HepG2 (cell line): ENCODE data around the gene STX7. TPM values are rescaled to one million over a fixed set of nuclear protein-coding genes. Genes with fewer than 3 reads are reported as not detected.

Source experiments
- GFI1 ChIP-seq: sonication (generic); formaldehyde crosslinking; IDR thresholded peaks from 2 replicates; pipeline ENCODE4 v1.5.0; 2020; ENCODE audit warnings: missing genetic modification reagents, mild to moderate bottlenecking, borderline replicate concordance
- GLI4 ChIP-seq: sonication (generic); formaldehyde crosslinking; IDR thresholded peaks from 2 replicates; pipeline ENCODE4 v1.5.1; 2020; ENCODE audit warnings: missing genetic modification reagents, mild to moderate bottlenecking, moderate library complexity, borderline replicate concordance
- KLF13 ChIP-seq: sonication (generic); formaldehyde crosslinking; IDR thresholded peaks from 2 replicates; pipeline ENCODE4 v1.4.0; 2020; ENCODE audit warnings: mild to moderate bottlenecking, missing genetic modification reagents
- SALL1 ChIP-seq: sonication (generic); formaldehyde crosslinking; IDR thresholded peaks from 2 replicates; pipeline ENCODE4 v1.8.0; 2022; ENCODE audit warnings: mild to moderate bottlenecking, missing genetic modification reagents
- TBX2 ChIP-seq: sonication (generic); formaldehyde crosslinking; IDR thresholded peaks from 2 replicates; pipeline ENCODE4 v1.5.0; 2020; ENCODE audit warnings: missing genetic modification reagents, mild to moderate bottlenecking, borderline replicate concordance
- ZC3H4 ChIP-seq: sonication (generic); formaldehyde crosslinking; IDR thresholded peaks from 2 replicates; pipeline ENCODE4 v1.4.0; 2020; ENCODE audit warnings: missing genetic modification reagents, borderline replicate concordance
- ZFX ChIP-seq: sonication (generic); formaldehyde crosslinking; IDR thresholded peaks from 2 replicates; pipeline ENCODE4 v1.4.0; 2020; ENCODE audit warnings: mild to moderate bottlenecking, low read depth, missing genetic modification reagents, moderate library complexity
- ZNF12 ChIP-seq: sonication (generic); formaldehyde crosslinking; IDR thresholded peaks from 2 replicates; pipeline ENCODE4 v1.5.0; 2020; ENCODE audit warnings: missing genetic modification reagents
- ZNF3 ChIP-seq: IDR thresholded peaks from 2 replicates; pipeline ENCODE4 v1.7.0; 2017; ENCODE audit warnings: inconsistent platforms
- ZNF317 ChIP-seq: sonication (generic); formaldehyde crosslinking; IDR thresholded peaks from 2 replicates; pipeline ENCODE4 v1.5.0; 2020; ENCODE audit warnings: mild to moderate bottlenecking, missing genetic modification reagents
- ZNF432 ChIP-seq: sonication (generic); formaldehyde crosslinking; IDR thresholded peaks from 2 replicates; pipeline ENCODE4 v1.5.0; 2020; ENCODE audit warnings: missing genetic modification reagents, mild to moderate bottlenecking, borderline replicate concordance
- ZNF720 ChIP-seq: sonication (generic); formaldehyde crosslinking; IDR thresholded peaks from 2 replicates; pipeline ENCODE4 v1.4.0; 2020; ENCODE audit warnings: missing genetic modification reagents
- ZNF768 ChIP-seq: sonication (generic); formaldehyde crosslinking; IDR thresholded peaks from 2 replicates; pipeline ENCODE4 v1.4.0; 2020; ENCODE audit warnings: missing genetic modification reagents
- polyA plus RNA-seq, 8 experiments: library from polyadenylated mRNA; depleted of rRNA in 3 of 8; stranded (reverse) in 7 of 8; unstranded in 1 of 8; fragments of >200 nt; fragmentation: Illumina TruSeq in 4 of 8; extraction: Trizol in 4 of 8; gene quantifications; 2 replicates each; pipeline versions ENCODE4 v1.2.1 to v1.2.3, GENCODE V29; 2011 to 2016; ENCODE audit warnings: low read depth in 4 of 8, missing spikeins in 1 of 8, mixed read lengths in 1 of 8; ENCODE audit not compliant: insufficient read depth in 1 of 8
- total RNA-seq, 5 experiments: library from RNA; depleted of rRNA; stranded (reverse); fragments of >200 nt; fragmentation: Illumina TruSeq; extraction: Trizol; gene quantifications; 2 replicates each; pipeline ENCODE4 v1.2.3, GENCODE V29; 2016; ENCODE audit warnings: low read depth in 1 of 5
- TF ChIP-seq, protein P1 (sequence below): sonication (generic); formaldehyde crosslinking; IDR thresholded peaks from 2 replicates; pipeline ENCODE4 v1.8.0; 2022; ENCODE audit warnings: mild to moderate bottlenecking, missing genetic modification reagents; ENCODE audit not compliant: insufficient replicate concordance
- TF ChIP-seq, protein P2 (sequence below): sonication (generic); formaldehyde crosslinking; IDR thresholded peaks from 2 replicates; pipeline ENCODE4 v1.5.0; 2020; ENCODE audit warnings: mild to moderate bottlenecking, missing genetic modification reagents, borderline replicate concordance
- TF ChIP-seq, protein P3 (sequence below): IDR thresholded peaks from 2 replicates; pipeline ENCODE4 v1.6.1; 2016
- TF ChIP-seq, protein P4 (sequence below): sonication (generic); formaldehyde crosslinking; IDR thresholded peaks from 2 replicates; pipeline ENCODE4 v1.5.0; 2020; ENCODE audit warnings: mild to moderate bottlenecking, missing genetic modification reagents
- TF ChIP-seq, protein P5 (sequence below): sonication (generic); formaldehyde crosslinking; IDR thresholded peaks from 2 replicates; pipeline ENCODE4 v1.8.0; 2022; ENCODE audit warnings: mild to moderate bottlenecking, missing genetic modification reagents

The STX7 gene
- total and polyA plus RNA-seq, 2 of the 13 experiments (the other 11 are each of a cell fraction or from before 2014, with no cell fraction given): 28.0 to 34.7 TPM

DNA sequence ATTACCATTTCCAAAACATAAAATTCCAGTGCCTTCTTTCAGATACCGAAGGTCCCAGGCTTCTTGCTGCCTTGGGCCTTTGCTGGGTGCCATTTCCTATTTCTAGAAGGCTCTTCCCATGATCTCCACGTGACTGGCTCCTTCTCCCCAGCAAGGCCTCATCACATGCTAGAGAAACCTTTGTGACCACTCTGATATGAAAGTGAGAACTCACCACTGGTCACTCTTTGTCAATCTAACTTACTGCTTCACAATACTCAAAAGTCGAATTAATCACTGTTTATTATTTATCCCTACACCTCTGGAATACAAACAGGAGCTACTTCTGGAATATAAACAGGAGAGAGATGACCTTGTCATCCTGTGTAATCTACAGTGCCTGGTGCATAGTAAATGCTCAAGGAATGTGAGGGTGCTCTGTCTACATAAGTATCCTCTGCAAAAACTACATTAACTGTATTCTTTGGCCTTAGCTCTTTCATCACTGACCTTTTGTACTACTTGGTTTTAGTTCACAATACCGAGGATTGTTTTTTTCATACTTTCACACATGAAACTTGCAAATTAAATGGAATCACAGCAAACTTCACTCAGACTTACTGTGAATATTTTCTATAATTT, 1.6 kb downstream of the STX7 start (continued):
- TF ChIP-seq, protein P1, sequence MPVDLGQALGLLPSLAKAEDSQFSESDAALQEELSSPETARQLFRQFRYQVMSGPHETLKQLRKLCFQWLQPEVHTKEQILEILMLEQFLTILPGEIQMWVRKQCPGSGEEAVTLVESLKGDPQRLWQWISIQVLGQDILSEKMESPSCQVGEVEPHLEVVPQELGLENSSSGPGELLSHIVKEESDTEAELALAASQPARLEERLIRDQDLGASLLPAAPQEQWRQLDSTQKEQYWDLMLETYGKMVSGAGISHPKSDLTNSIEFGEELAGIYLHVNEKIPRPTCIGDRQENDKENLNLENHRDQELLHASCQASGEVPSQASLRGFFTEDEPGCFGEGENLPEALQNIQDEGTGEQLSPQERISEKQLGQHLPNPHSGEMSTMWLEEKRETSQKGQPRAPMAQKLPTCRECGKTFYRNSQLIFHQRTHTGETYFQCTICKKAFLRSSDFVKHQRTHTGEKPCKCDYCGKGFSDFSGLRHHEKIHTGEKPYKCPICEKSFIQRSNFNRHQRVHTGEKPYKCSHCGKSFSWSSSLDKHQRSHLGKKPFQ (CRISPR knock-in tag): no peak
- TF ChIP-seq ZNF768: no peak
- TF ChIP-seq ZNF3 (CRISPR knock-in tag): 0 out of 2 replicates have a peak, but pooled peaks have one; percentile 18
- TF ChIP-seq, protein P2, sequence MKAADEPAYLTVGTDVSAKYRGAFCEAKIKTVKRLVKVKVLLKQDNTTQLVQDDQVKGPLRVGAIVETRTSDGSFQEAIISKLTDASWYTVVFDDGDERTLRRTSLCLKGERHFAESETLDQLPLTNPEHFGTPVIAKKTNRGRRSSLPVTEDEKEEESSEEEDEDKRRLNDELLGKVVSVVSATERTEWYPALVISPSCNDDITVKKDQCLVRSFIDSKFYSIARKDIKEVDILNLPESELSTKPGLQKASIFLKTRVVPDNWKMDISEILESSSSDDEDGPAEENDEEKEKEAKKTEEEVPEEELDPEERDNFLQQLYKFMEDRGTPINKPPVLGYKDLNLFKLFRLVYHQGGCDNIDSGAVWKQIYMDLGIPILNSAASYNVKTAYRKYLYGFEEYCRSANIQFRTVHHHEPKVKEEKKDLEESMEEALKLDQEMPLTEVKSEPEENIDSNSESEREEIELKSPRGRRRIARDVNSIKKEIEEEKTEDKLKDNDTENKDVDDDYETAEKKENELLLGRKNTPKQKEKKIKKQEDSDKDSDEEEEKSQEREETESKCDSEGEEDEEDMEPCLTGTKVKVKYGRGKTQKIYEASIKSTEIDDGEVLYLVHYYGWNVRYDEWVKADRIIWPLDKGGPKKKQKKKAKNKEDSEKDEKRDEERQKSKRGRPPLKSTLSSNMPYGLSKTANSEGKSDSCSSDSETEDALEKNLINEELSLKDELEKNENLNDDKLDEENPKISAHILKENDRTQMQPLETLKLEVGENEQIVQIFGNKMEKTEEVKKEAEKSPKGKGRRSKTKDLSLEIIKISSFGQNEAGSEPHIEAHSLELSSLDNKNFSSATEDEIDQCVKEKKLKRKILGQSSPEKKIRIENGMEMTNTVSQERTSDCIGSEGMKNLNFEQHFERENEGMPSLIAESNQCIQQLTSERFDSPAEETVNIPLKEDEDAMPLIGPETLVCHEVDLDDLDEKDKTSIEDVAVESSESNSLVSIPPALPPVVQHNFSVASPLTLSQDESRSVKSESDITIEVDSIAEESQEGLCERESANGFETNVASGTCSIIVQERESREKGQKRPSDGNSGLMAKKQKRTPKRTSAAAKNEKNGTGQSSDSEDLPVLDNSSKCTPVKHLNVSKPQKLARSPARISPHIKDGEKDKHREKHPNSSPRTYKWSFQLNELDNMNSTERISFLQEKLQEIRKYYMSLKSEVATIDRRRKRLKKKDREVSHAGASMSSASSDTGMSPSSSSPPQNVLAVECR (CRISPR knock-in tag): 0 out of 2 replicates have a peak, but pooled peaks have one; percentile 17
- TF ChIP-seq TBX2 (CRISPR knock-in tag): peak; percentile 20; the same call in 1 of the 2 replicates
- no peak for TF ChIP-seq ZNF720 (CRISPR knock-in tag)
- TF ChIP-seq ZNF12: no peak
- TF ChIP-seq, protein P3, sequence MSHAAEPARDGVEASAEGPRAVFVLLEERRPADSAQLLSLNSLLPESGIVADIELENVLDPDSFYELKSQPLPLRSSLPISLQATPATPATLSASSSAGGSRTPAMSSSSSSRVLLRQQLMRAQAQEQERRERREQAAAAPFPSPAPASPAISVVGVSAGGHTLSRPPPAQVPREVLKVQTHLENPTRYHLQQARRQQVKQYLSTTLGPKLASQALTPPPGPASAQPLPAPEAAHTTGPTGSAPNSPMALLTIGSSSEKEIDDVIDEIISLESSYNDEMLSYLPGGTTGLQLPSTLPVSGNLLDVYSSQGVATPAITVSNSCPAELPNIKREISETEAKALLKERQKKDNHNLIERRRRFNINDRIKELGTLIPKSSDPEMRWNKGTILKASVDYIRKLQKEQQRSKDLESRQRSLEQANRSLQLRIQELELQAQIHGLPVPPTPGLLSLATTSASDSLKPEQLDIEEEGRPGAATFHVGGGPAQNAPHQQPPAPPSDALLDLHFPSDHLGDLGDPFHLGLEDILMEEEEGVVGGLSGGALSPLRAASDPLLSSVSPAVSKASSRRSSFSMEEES (CRISPR knock-in tag): no peak
- no peak for TF ChIP-seq ZNF432 (CRISPR knock-in tag)
- no peak for TF ChIP-seq ZC3H4 (CRISPR knock-in tag)
- no peak for TF ChIP-seq KLF13 (CRISPR knock-in tag)
- TF ChIP-seq, protein P4, sequence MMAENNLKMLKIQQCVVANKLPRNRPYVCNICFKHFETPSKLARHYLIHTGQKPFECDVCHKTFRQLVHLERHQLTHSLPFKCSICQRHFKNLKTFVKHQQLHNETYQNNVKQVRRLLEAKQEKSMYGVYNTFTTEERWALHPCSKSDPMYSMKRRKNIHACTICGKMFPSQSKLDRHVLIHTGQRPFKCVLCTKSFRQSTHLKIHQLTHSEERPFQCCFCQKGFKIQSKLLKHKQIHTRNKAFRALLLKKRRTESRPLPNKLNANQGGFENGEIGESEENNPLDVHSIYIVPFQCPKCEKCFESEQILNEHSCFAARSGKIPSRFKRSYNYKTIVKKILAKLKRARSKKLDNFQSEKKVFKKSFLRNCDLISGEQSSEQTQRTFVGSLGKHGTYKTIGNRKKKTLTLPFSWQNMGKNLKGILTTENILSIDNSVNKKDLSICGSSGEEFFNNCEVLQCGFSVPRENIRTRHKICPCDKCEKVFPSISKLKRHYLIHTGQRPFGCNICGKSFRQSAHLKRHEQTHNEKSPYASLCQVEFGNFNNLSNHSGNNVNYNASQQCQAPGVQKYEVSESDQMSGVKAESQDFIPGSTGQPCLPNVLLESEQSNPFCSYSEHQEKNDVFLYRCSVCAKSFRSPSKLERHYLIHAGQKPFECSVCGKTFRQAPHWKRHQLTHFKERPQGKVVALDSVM: no peak
- 0 out of 2 replicates have a peak, but pooled peaks have one; percentile 3 for TF ChIP-seq ZNF317 (CRISPR knock-in tag)
- TF ChIP-seq ZFX (CRISPR knock-in tag): peak; percentile 49; the same call in 1 of the 2 replicates
- TF ChIP-seq GFI1 (CRISPR knock-in tag): no peak
- TF ChIP-seq GLI4 (CRISPR knock-in tag): no peak
- peak; percentile 30; the same call in 1 of the 2 replicates for TF ChIP-seq SALL1 (CRISPR knock-in tag)
- TF ChIP-seq, protein P5, sequence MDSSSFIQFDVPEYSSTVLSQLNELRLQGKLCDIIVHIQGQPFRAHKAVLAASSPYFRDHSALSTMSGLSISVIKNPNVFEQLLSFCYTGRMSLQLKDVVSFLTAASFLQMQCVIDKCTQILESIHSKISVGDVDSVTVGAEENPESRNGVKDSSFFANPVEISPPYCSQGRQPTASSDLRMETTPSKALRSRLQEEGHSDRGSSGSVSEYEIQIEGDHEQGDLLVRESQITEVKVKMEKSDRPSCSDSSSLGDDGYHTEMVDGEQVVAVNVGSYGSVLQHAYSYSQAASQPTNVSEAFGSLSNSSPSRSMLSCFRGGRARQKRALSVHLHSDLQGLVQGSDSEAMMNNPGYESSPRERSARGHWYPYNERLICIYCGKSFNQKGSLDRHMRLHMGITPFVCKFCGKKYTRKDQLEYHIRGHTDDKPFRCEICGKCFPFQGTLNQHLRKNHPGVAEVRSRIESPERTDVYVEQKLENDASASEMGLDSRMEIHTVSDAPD: no peak
